Endothelial cell of umbilical vein (primary cell): ENCODE results near the gene TNFRSF1B. TPM values are rescaled to one million over a fixed set of nuclear protein-coding genes. Genes with fewer than 3 reads are reported as not detected.

Experiments
- Bru-seq: library from RNA; stranded (reverse); fragments of 400-500 nt; gene quantifications from one replicate; lab custom pipeline; 2021; lab: Mats Ljungman, UMichigan
- BruChase-seq, 2 experiments: library from RNA; stranded (reverse); fragments of 400-500 nt; gene quantifications; one replicate each; lab custom pipeline; 2021; lab: Mats Ljungman, UMichigan
- BruUV-seq: library from RNA; stranded (reverse); fragments of 400-500 nt; replicated peaks from 2 replicates; lab custom pipeline; 2021; lab: Mats Ljungman, UMichigan
- CTCF ChIA-PET: fragments of 300-600, 350-600 bp; sonication (Branson Sonifier 250); formaldehyde crosslinking; loops from one replicate; lab custom pipeline; 2021; ENCODE audit warnings: antibody characterized with exemption, inconsistent platforms; lab: Charles Lee
- POLR2A ChIA-PET: fragments of 300-600, 350-600 bp; sonication (Branson Sonifier 250); formaldehyde crosslinking; loops from one replicate; lab custom pipeline; 2021; ENCODE audit warnings: antibody characterized with exemption, inconsistent platforms; lab: Charles Lee
- DNase-seq: peaks from one replicate; pipeline ENCODE4 v3.0.0-alpha.2; 2011; ENCODE audit warnings: low read depth, low spot score
- FAIRE-seq: peaks from 2 replicates; lab custom pipeline; 2011; peaks lifted over from hg19 to GRCh38; lab: Jason Lieb, UNC
- H2AFZ ChIP-seq: 2 replicates; pipeline ENCODE4 v1.6.0; 2012; ENCODE audit warnings: low read depth, low read length, control low read depth, inconsistent platforms
- H3K27ac ChIP-seq: 2 replicates; pipeline ENCODE4 v1.5.1; 2011; ENCODE audit warnings: low read depth, mild to moderate bottlenecking, control low read depth, low read length, moderate library complexity; ENCODE audit not compliant: insufficient read depth
- H3K27me3 ChIP-seq, 2 experiments: 2 replicates each; pipeline versions ENCODE4 v1.6.0 to v1.6.1; 2011; ENCODE audit warnings: low read length in 2 of 2, mixed read lengths in 1 of 2; ENCODE audit not compliant: control insufficient read depth in 2 of 2, insufficient read depth in 2 of 2
- H3K36me3 ChIP-seq, 2 experiments: 2 replicates in 1 of 2; 3 replicates in 1 of 2; pipeline ENCODE4 v1.5.1; 2011; ENCODE audit warnings: low read length in 2 of 2, mild to moderate bottlenecking in 1 of 2, moderate library complexity in 1 of 2; ENCODE audit not compliant: control insufficient read depth in 2 of 2, insufficient read depth in 2 of 2; ENCODE audit errors: extremely low read depth in 1 of 2
- H3K4me1 ChIP-seq: 3 replicates; pipeline ENCODE4 v1.5.1; 2011; ENCODE audit warnings: mild to moderate bottlenecking, low read length; ENCODE audit not compliant: control insufficient read depth, insufficient read depth; ENCODE audit errors: extremely low read depth
- H3K4me2 ChIP-seq: 2 replicates; pipeline ENCODE4 v1.6.1; 2011; ENCODE audit warnings: low read length, control low read depth, mixed read lengths; ENCODE audit not compliant: insufficient read depth
- H3K4me3 ChIP-seq, 3 experiments: fragments of 200-600 bp in 1 of 3; sonication (generic), shearing (Covaris generic) in 1 of 3; replicated peaks in 1 of 3; 2 replicates each; pipeline ENCODE4 v1.5.1; 2011 to 2016; ENCODE audit warnings: control low read depth in 3 of 3, low read length in 3 of 3, mild to moderate bottlenecking in 2 of 3, inconsistent platforms in 1 of 3, low read depth in 1 of 3, moderate library complexity in 1 of 3; ENCODE audit not compliant: insufficient read depth in 1 of 3
- H3K79me2 ChIP-seq: 2 replicates; pipeline ENCODE4 v1.6.0; 2012; ENCODE audit warnings: low read length, inconsistent platforms; ENCODE audit not compliant: control insufficient read depth, insufficient read depth
- H3K9ac ChIP-seq: replicated peaks from 2 replicates; pipeline ENCODE3; 2011; ENCODE audit warnings: low read length, control low read depth; ENCODE audit not compliant: insufficient read depth; ENCODE audit errors: extremely low read depth
- H3K9me1 ChIP-seq: replicated peaks from 3 replicates; pipeline ENCODE4 v1.6.0; 2011; ENCODE audit warnings: mild to moderate bottlenecking, low read length; ENCODE audit not compliant: control insufficient read depth, insufficient read depth; ENCODE audit errors: extremely low read depth
- H3K9me3 ChIP-seq: replicated peaks from 2 replicates; pipeline ENCODE4 v1.5.1; 2012; ENCODE audit warnings: low read length, inconsistent platforms; ENCODE audit not compliant: control insufficient read depth, insufficient read depth
- H4K20me1 ChIP-seq: replicated peaks from 2 replicates; pipeline ENCODE3; 2011; ENCODE audit warnings: mild to moderate bottlenecking, low read length; ENCODE audit not compliant: control insufficient read depth, insufficient read depth; ENCODE audit errors: extremely low read depth
- CTCF ChIP-seq, 2 donors: IDR thresholded peaks; 1 replicate in 1 of 2; 2 replicates in 1 of 2; pipeline ENCODE4 v1.5.1; 2011; ENCODE audit warnings: low read length in 2 of 2, mild to moderate bottlenecking in 2 of 2, moderate library complexity in 2 of 2, control low read depth in 1 of 2, inconsistent platforms in 1 of 2, low read depth in 1 of 2; ENCODE audit not compliant: insufficient read depth in 1 of 2; ENCODE audit errors: extremely low read depth in 1 of 2
- EZH2 ChIP-seq: IDR thresholded peaks from 2 replicates; pipeline ENCODE4 v1.6.1; 2012; ENCODE audit warnings: borderline replicate concordance, low read depth, mild to moderate bottlenecking, moderate library complexity, low read length, inconsistent platforms; ENCODE audit not compliant: severe bottlenecking
- FOS ChIP-seq: IDR thresholded peaks from 2 replicates; pipeline ENCODE4 v1.6.1; 2011; ENCODE audit warnings: mild to moderate bottlenecking, low read length, moderate library complexity, borderline replicate concordance; ENCODE audit not compliant: insufficient read depth
- GATA2 ChIP-seq: IDR thresholded peaks from 2 replicates; pipeline ENCODE4 v1.7.0; 2011; ENCODE audit warnings: low read depth, mild to moderate bottlenecking, moderate library complexity, mixed read lengths, low read length; ENCODE audit not compliant: insufficient read length, insufficient read depth
- JUN ChIP-seq: IDR thresholded peaks from 2 replicates; pipeline ENCODE4 v1.6.1; 2011; ENCODE audit warnings: borderline replicate concordance, low read depth; ENCODE audit not compliant: insufficient read length, insufficient read depth
- MAX ChIP-seq: IDR thresholded peaks from 2 replicates; pipeline ENCODE4 v1.6.1; 2011; ENCODE audit not compliant: insufficient read depth, insufficient read length
- MYC ChIP-seq: IDR thresholded peaks from one replicate; pipeline ENCODE4 v1.6.1; 2011; ENCODE audit warnings: mild to moderate bottlenecking, low read depth, low read length
- POLR2A ChIP-seq: IDR thresholded peaks from 2 replicates; pipeline ENCODE4 v1.6.1; 2012; ENCODE audit warnings: low read depth, mild to moderate bottlenecking, control low read depth, low read length
- POLR2AphosphoS5 ChIP-seq: IDR thresholded peaks from 2 replicates; pipeline ENCODE4 v1.6.1; 2012; ENCODE audit warnings: low read depth, mild to moderate bottlenecking, control low read depth, low read length, moderate library complexity; ENCODE audit not compliant: insufficient read depth
- dilution Hi-C: fragments of 300-500 bp; cut with MboI; formaldehyde crosslinking; loops from one replicate; pipeline ENCODE4 v1.15.0; 2019; ENCODE audit warnings: low sequenced_read_pairs; ENCODE audit not compliant: extremely low pct_ligation_motif_present
- intact Hi-C: fragments of 100-400 bp; cut with micrococcal nuclease; formaldehyde crosslinking; loops from one replicate; pipeline ENCODE4 v1.10.0; 2022
- long read RNA-seq: library from polyadenylated mRNA; stranded (forward); transcript quantifications from one replicate; pipeline ENCODE4 v2.0.0, GENCODE V29; 2021
- polyA minus RNA-seq, 3 experiments: library from RNA; depleted of rRNA, polyadenylated mRNA; stranded (reverse); fragments of >200 nt; gene quantifications; 1 replicate in 1 of 3; 2 replicates in 2 of 3; pipeline ENCODE4 v1.2.3, GENCODE V29; 2011
- polyA plus RNA-seq, 4 experiments: library from polyadenylated mRNA; depleted of rRNA in 3 of 4; stranded (reverse) in 3 of 4; unstranded in 1 of 4; fragments of >200 nt; gene quantifications; 2 replicates each; pipeline versions ENCODE4 v1.2.1 to v1.2.3, GENCODE V29; 2011 to 2012; ENCODE audit warnings: missing spikeins in 1 of 4
- total RNA-seq: library from RNA; stranded (reverse); gene quantifications from 2 replicates; pipeline ENCODE4 v1.2.3, GENCODE V29; 2021

Gene TNFRSF1B
- 65.9 and 66.0 TPM in 2 replicates for total RNA-seq
- 53.6 and 65.3 TPM in 2 replicates for polyA plus RNA-seq
- polyA plus RNA-seq (2011; cell fraction: cytosol; rRNA removed): 40.5 and 47.6 TPM in 2 replicates
- polyA plus RNA-seq (2011; cell fraction: nucleus; rRNA removed): 19.3 and 20.1 TPM in 2 replicates
- polyA plus RNA-seq (2012): 13.8 and 21.1 TPM in 2 replicates
- polyA minus RNA-seq: 51.1 and 52.4 TPM in 2 replicates
- polyA minus RNA-seq (2011; cell fraction: cytosol; rRNA and poly(A)+ RNA removed): not detected
- 10.7 and 15.4 TPM in 2 replicates for polyA minus RNA-seq (2011; cell fraction: nucleus; rRNA and poly(A)+ RNA removed)
- percentile 63 among the genes with signal in this experiment for Bru-seq, nascent RNA
- BruChase-seq, experiment 1, labeled RNA remaining after a 6-hour chase: percentile 77 among the genes with signal in this experiment
- BruChase-seq, experiment 2, labeled RNA remaining after a 2-hour chase: percentile 68 among the genes with signal in this experiment
- long read RNA-seq, transcript TNFRSF1B-203 (9 exons, 3,583 nt): minor isoform, 6 of 201 reads
- long read RNA-seq, transcript TNFRSF1B-201 (10 exons, 3,683 nt): major isoform, 127 of 201 reads
- long read RNA-seq, partial matches to known transcripts: 40 of 201 reads
- long read RNA-seq, other reads (novel, unspliced or antisense): 28 of 201 reads

GRCh38 chr1:12166834-12167492 is at the start of gene TNFRSF1B:
TSS of gene TNFRSF1B (plus strand) at chr1:12166991. CDS start at chr1:12167092, 101 bp downstream.
- intact Hi-C loops: loop anchor here (1.0 to 2.0 kb wide), 4 partner anchors 17 to 41 kb away; no protein-coding TSS in a partner anchor
- CTCF ChIA-PET: interaction anchor here (1.0 to 5.5 kb wide), 3 partner anchors 14 to 42 kb away, joined by 3 to 48 read pairs (median 7); no protein-coding TSS in a partner anchor

More at GRCh38 chr1:12166834-12167492, at the start of gene TNFRSF1B:
- no TSS peak for BruUV-seq
- Histone ChIP-seq H3K27ac (peak within 1 kb of the TSS; percentile 25), H3K79me2 (peaks cover 31% of the 10 kb centered on the region), H3K4me3 (peak within 1 kb of the TSS; percentile 74 to 84 (median 77)), H3K9me3 (no peaks in the 10 kb centered on the region), H3K9me1 (no peaks in the 10 kb centered on the region), H3K36me3 (peaks cover 0 to 3% of the 10 kb centered on the region in 2 experiments), H3K4me2 (peak within 1 kb of the TSS; percentile 85), H2AFZ (peak within 1 kb of the TSS; percentile 64), H3K4me1 (peaks cover 25% of the 10 kb centered on the region), H4K20me1 (no peaks in the 10 kb centered on the region), H3K9ac (peak within 1 kb of the TSS; percentile 73), H3K27me3 (no peaks in the 10 kb centered on the region)
- POLR2A ChIA-PET: no interaction called here
- dilution Hi-C loops: no loop called here
- peak; percentile 71 for DNase-seq
- TF ChIP-seq MYC (no peak), EZH2 (no peak), FOS (no peak), MAX (no peak), CTCF (IDR thresholded peaks at IDR 0.05; ENCODE audit: extremely low read depth in 1 of 2, insufficient read depth in 1 of 2, low read depth in 1 of 2, low read length in 2 of 2) (no peak), POLR2AphosphoS5 (peak; percentile 85), GATA2 (no peak), POLR2A (peak; percentile 85), JUN (no peak)
- FAIRE-seq: peak; percentile 62
